GM18508 (cell line): ENCODE measurements around the gene STAT1.

Experiments used
- ATAC-seq: cut with Tn5 transposase; IDR thresholded peaks from one replicate; pipeline ENCODE4 v1.9.1; 2021; ENCODE audit warnings: moderate number of reproducible peaks; ENCODE audit not compliant: insufficient read depth, unreplicated experiment

The STAT1 gene

DNA sequence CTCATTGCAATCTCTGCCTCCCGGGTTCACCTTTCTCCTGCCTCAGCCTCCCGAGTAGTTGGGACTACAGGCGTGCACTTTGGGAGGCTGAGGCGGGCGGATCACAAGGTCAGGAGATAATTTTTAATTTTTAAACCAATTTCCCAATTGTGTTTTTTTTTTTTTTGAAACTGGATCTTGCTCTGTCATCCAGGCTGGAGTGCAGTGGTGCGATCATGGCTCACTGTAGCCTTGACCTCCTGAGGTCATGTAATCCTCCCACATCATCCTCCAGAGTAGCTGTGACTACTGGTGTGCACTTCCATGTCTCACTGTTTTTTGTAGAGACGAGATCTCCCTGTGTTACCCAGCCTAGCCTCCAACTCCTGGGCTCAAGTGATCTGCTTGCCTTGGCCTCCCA lies 84.1 kb downstream of the STAT1 start:
- no peak for ATAC-seq

DNA sequence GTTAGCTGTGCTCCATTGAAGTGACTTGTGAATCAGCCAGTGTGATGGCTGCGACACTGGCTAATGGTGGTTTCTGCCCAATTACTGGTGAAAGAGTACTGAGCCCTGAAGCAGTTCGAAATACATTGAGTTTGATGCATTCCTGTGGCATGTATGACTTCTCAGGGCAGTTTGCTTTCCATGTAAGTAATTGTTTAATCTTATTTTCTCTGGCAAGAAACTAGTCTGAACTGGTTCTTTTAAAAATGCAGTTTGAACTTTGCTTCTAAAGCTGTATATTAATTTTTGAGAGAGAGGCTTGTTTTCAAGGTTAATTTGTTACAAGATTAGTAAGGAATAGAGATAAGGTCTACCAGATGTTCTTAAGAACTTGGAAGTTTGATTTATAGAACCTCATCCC lies 86.7 kb downstream of the STAT1 start:
- ATAC-seq, result no peak

GRCh38 chr2:190922376-190922775 lies 91.6 kb downstream of the STAT1 start:
- no peak for ATAC-seq

DNA sequence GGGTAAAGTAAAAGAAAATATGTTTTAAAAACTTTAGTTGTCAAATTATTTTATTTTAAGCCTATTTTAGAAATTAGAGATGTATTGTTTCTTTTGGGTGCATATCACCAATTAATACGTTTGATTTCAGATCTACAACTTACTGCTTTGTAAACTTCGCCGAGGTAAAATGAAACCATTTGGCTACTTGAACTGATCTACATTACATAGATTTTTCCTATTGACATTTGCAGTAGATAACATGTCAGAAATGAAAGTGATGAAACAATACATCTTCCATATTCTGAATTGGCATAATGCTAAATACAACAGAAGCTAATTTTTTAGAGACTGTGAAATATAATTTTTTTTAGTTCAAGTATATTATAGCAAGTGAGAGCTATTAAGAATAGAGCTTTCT lies 93.9 kb downstream of the STAT1 start:
- no peak for ATAC-seq
